T1000 (cell line): Measurements from ENCODE around the gene MBOAT1.
"Not testable (repeated sequence)": the region's sequence is repeated elsewhere in the genome, so short reads cannot be mapped to it uniquely, and the experiment has no call there.

ENCODE experiments used
- DNase-seq: peaks from one replicate; lab custom pipeline; 2025; ENCODE audit warnings: mixed read lengths; lab: John Stamatoyannopoulos, UW

The MBOAT1 gene

DNA sequence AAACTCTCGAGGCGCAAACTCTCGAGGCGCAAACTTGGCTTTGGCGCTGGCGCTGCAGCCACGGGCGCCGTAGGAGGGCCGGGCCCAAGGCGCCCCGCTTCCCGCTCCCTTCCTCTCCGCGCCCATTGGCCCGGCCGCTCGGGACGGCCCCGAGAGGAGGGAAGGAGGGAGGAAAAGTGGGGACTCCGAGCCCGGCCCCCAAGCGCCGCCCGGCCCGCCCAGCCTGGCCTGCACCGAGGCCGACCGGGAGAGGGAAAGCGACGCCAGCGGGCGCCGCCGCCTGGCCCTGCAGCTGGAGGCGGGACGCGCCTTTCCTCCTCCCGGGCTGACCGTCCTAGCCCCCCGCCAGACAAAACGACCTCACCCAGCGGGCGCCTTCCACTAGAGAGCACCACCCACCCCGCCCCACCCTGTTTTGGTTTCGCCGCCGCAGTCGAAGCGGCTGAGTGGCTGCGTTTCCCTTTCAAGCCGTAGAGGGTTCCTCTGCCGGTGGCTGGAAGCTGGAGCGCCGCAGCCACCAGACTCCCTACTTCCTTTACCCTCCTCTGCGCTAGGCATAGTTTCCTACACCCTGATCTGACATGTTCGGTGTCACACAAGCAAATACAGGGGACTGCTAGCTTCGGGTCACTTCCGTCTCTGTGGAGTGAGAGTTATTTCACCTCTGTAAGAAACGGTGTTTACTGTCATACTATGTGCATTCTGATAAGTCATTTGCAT, at the start of gene MBOAT1:
TSS of gene MBOAT1 (minus strand) at position 78 of the 720 bp plus-strand sequence. CDS start 235 bp downstream, outside the sequence.
- DNase-seq = peak; percentile 90

- DNase-seq = no peak
Observed at GRCh38 chr6:20261685-20262084, 49.4 kb upstream of the MBOAT1 start.

DNA sequence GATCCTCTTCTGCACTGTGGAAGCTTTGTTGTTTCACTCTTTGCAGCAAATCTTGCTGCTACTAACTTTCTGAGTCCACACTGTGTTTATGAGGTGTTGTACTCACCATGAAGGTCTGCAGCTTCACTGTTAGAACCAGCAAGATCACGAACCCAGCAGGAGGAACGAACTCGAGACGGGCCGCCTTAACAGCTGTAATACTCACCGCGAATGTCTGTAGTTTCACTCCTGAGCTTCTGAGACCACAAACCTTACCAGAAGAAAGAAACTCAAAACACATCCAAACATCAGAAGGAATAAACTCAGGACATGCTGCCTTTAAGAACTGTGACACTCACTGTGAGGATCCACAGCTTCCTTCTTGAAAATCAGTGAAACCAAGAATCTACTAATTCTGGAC, 48.1 kb upstream of the MBOAT1 start:
- DNase-seq = no peak

- no peak for DNase-seq
Observed at GRCh38 chr6:20259316-20260049, 47.2 kb upstream of the MBOAT1 start.

- no peak for DNase-seq
Observed at GRCh38 chr6:20255428-20255827, 43.2 kb upstream of the MBOAT1 start.

DNA sequence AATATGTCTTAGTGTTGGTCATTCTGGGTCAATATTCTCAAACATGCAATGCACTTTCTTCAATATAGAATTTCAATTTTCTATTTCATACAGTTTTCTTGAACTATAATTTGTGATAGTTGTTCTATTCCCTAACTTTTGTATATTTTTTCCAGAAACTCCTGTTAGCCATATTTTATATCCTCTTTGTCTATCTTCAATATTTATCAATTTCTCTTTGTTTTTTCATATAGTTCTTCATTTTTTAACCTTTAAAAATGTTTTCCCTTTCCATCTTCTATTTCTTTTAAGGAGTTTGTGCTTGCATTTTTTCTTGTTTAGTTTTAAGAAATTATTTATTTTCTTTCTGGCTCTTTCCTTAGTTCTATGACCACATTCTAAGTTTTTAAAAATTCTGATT, 42.0 kb upstream of the MBOAT1 start:
- DNase-seq = no peak

GRCh38 chr6:20253021-20253420, 40.8 kb upstream of the MBOAT1 start:
- DNase-seq = no peak

GRCh38 chr6:20252311-20252710, 40.0 kb upstream of the MBOAT1 start:
- no peak for DNase-seq

DNA sequence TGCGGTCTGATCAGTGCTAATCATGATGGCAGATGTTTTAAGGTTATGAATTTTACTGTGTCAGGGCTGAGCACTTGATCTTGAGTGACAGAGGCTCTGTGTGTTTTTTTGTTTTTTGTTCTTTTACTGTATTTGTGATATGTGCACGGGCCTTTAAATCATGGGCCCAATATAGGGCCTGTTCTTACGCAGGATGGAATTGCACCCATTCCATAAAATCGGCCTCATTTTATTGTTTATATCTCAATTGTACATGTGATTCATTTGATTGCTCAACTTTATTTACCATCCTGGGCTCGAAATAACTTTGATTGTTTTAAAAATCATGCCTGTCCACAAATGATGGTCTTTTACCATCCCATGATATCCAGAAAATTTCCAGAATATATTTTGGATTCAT, 39.3 kb upstream of the MBOAT1 start:
- no peak for DNase-seq

DNA sequence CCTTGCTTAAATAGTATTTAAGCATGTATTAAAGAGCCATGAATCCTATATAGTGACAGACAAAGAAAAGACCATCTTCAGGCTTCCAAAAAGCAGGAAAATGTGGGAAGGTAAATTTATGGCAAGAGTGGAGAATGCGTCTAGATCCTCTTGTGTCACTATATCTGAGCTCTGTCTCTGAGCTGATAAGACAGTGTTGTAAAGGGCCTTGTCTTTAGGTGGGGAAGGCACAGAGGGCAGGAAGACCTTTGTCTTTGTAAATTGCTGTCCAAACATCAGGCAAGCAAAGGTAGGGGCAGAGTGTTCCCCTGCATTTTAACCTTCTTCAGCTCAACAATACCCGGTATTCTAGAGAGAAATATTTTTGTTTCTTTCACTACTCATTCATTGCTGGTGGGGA, 33.9 kb upstream of the MBOAT1 start:
- DNase-seq = no peak

DNA sequence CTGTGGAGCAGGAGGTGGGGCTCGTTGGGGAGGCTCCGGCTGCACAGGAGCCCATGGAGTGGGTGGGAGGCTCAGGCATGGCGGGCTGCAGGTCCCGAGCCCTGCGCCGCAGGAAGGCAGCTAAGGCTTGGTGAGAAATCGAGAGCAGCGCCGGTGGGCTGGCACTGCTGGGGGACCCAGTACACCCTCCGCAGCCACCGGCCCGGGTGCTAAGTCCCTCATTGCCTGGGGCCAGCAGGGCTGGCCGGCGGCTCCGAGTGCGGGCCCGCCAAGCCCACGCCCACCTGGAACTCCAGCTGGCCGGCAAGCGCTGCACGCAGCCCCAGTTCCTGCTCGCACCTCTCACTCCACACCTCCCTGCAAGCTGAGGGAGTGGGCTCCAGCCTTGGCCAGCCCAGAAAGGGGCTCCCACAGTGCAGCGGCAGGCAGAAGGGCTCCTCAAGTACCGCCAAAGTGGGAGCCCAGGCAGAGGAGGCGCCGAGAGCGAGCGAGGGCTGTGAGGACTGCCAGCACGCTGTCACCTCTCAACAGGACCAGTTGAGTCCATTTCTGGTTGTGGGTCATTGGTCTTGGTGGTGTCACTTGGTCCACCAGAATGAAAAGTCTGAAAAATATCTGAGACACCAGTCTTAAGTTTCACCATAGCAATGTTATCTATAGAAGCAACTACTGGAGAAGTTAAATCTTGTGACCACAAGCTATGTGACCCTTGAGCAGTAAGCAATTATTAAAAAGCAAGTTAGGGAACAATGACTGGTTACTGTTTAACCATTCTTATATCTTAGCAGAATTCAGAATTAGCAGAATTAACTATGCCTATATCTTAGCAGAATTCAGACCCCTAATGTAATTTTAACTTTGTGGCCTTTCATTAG, 32.8 kb upstream of the MBOAT1 start:
- DNase-seq = not testable (repeated sequence)

DNA sequence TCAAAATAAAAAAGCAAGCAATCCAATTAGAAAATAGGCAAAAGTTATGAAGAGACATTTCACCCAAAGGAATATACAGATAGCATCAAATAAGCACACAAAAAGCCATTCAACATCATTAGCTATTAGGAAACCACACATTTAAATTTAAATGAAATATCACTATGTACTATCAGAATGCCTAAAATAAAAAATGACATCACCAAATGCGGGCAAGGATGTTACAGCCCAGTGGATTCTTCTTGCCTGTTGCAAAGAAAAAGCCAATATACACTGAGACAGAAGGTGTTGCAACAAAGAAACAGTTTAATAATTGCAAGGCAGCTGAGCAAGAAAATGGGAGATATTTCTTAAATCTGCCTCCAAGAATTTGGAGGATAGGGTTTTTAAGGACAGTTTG, 31.0 kb upstream of the MBOAT1 start:
- DNase-seq = no peak

DNA sequence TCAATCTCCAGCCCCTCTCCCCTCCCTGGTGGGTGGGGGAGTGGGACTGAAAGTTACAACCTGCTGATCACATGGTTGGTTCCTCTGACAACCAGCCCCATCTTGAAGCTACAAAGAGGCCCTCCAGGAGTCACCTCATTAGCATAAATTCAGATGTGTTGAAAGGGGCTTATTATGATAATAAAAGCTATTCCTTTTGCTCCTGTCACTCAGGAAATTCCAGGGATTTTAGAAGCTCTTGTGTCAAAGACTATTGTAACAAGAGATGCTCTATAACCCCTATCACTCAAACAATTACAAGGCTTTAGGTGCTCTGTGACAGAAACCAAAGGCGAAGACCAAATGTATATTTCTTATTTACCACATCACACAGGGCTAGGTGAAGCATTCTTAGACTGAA, 30.1 kb upstream of the MBOAT1 start:
- no peak for DNase-seq

DNA sequence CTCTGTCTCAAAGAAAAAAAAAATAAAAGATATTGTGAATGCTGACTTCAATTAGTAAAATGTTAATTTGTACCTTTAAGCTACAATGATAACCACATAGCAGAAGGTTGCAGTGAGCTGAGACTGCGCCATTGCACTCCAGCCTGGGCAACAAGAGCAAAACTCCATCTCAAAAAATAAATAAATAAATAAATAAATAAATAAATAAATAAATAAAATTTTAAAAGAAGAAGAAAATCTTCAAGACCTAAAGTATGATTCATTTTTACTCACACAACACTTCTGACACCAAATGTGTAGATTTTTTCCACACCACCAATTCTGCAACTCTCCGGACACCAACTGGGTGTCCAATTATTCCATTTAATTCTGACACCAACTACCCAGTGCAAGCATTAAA, 28.8 kb upstream of the MBOAT1 start:
- DNase-seq = no peak

DNA sequence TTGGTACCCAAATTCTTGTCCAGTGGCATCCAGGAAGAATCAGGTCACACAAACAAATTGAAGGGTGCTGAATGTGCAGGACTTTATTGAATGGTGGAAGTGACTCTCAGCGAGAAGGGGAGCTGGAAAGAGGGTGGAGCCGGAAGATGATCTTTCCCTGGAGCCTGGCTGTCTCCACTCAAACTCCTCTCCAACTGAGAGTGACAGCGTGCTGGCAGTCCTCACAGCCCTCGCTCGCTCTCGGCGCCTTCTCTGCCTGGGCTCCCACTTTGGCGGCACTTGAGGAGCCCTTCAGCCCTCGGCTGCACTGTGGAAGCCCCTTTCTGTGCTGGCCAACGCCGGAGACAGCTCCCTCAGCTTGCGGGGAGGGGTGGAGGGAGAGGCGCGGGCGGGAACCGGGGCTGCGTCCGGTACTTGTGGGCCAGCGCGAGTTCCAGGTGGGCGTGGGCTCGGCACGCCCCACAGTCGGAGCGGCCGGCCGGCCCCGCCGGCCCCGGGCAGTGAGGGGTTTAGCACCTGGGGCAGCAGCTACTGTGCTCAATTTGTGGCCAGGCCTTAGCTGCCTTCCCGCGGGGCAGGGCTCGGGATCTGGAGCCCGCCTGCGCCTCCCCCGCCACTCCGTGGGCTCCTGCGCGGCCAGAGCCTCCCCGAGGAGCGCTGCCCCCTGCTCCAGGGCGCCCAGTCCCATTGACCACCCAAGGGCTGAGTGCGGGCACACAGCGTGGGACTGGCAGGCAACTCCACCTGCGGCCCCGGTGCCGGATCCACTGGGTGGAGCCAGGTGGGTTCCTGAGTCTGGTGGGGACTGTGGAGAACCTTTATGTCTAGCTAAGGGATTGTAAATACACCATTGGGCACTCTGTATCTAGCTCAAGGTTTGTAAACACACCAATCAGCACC, 26.7 kb upstream of the MBOAT1 start:
- no peak for DNase-seq

DNA sequence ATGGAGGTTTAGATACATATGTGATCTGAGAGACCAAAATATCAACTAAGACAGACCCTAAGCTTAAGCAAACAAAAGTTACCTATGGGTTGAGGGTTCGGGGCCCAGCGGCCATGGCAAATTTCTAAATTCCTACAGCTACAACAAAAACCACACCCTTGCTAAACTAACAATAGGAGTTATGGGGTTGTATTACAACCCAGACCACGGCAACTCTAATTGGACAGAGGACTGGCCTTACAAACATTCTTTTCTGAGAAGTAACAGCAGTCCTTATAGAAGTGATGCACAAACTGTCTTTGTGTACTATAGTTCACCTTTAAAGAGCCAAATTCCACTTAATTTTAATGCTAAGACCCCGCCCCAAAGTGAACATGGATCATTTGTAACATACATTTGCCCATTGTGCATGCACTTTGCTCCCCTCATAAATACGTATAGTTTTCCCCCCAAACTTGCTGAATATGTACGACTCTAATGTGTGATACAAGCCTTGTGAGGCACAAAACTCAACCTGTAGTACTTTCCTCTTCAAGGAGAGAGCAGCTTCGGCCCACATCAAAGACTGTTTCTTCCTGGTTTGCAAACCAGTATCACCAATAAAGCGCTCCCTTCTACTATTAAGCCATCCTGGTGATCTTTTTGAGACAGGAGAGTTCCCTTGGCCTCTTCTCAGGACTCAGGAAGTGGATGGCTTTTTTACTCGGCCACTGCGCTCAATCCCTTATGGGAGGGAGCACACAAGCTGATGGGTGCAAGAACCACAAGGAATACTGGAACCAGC, 25.6 kb upstream of the MBOAT1 start:
- no peak for DNase-seq

- no peak for DNase-seq
Observed at GRCh38 chr6:20236909-20237600, 24.8 kb upstream of the MBOAT1 start.

GRCh38 chr6:20236344-20236743, 24.1 kb upstream of the MBOAT1 start:
- DNase-seq = no peak

GRCh38 chr6:20235041-20235440, 22.8 kb upstream of the MBOAT1 start:
- no peak for DNase-seq

DNA sequence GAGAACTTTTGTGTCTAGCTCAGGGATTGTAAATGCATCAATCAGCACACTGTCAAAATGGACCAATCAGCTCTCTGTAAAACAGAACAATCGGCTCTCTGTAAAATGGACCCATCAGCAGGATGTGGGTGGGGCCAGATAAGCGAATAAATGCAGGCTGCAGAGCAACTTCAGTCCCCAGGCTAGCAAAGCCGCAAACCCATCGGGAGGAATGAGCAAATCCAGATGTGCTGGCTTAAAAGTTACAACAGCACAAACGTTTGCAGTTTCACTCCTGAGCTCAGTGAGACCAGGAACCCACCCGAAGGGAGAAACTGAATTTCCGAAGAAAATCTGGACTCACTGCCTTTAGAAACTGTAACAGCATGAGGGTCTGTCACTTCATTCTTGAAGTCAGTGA, 21.9 kb upstream of the MBOAT1 start:
- no peak for DNase-seq
